ENCODE data around the gene AMZ1. TPM values are rescaled to one million over a fixed set of nuclear protein-coding genes. Genes with fewer than 3 reads are reported as not detected.
A peak's percentile ranks its signal among the peaks of the same experiment; 100 is the strongest.

AMZ1 gene
- total RNA-seq, 2 donors from 2014 or later = 0.62 TPM; not detected in 1

DNA sequence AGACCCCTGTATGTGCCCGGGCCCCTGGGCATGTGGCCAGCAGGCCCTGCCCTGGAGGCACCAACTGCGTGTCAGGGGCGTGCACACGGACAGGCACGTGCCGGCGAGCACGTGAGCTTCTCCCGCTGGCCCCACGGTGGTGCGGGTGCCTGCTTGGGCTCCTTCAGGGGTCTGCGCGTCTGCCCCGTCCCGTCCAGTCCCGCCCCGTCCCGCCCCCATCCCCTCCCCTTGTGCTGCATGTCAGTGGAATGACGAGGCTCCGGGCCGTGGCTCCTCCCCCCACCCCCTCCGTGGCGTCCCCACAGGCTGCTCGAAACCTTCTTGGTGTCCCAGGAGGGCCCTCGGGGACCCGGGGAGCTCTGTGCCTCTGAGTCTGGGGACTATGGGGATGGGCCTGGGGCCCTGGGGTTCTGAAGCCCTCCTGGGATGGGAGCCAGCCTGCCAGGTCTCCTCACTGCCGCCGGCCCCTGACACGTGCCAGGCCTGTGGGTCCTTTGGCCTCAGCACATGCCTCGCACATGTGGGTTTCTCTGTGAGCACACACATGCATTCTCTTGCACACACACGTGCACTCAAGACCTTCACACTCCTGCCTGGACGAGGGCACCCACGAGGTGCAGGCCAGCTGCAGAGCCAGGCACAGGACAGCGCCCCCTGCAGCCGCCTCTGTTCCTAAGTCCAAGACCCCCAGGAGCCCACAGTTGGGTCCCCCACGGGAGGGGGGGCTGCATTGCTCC is 27.5 kb upstream of the AMZ1 start:
- intact Hi-C loops (cut with DNase I) = no loop called here
- WGBS = 71% methylated on average over 22 of the region's 36 CpGs
- no peak overlapping the region for H3K27ac ChIP-seq
- H3K9me3 ChIP-seq = no peaks in the 10 kb centered on the region
- H3K4me1 ChIP-seq (replicated peaks) = no peaks in the 10 kb centered on the region
- H3K27me3 ChIP-seq (replicated peaks; ENCODE audit: insufficient read depth) = no peaks in the 10 kb centered on the region
- no peak for DNase-seq (ENCODE audit: low spot score)
- H3K4me3 ChIP-seq = no peak overlapping the region
- H3K36me3 ChIP-seq = no peaks in the 10 kb centered on the region
- TF ChIP-seq CTCF (IDR thresholded peaks at IDR 0.05) = peak in 1 of 4 experiments; percentile 5
- TF ChIP-seq POLR2A (IDR thresholded peaks at IDR 0.05) = no peak

- H3K36me3 ChIP-seq = no peaks in the 10 kb centered on the region
- TF ChIP-seq CTCF (IDR thresholded peaks at IDR 0.05) = no peak
- no peak for TF ChIP-seq POLR2AphosphoS5 (IDR thresholded peaks at IDR 0.05)
- TF ChIP-seq POLR2A (IDR thresholded peaks at IDR 0.05) = no peak
- 92% methylated on average over 10 of the region's 10 CpGs for WGBS
- H3K27ac ChIP-seq = no peak overlapping the region
- intact Hi-C loops (cut with DNase I) = no loop called here
- no peaks in the 10 kb centered on the region for H3K9me3 ChIP-seq
- no peak for DNase-seq (ENCODE audit: low spot score)
- no peaks in the 10 kb centered on the region for H3K4me1 ChIP-seq (replicated peaks)
- no peaks in the 10 kb centered on the region for H3K27me3 ChIP-seq (replicated peaks; ENCODE audit: insufficient read depth)
- H3K4me3 ChIP-seq = no peak overlapping the region
Measured at GRCh38 chr7:2661096-2661449, 26.9 kb upstream of the AMZ1 start.

DNA sequence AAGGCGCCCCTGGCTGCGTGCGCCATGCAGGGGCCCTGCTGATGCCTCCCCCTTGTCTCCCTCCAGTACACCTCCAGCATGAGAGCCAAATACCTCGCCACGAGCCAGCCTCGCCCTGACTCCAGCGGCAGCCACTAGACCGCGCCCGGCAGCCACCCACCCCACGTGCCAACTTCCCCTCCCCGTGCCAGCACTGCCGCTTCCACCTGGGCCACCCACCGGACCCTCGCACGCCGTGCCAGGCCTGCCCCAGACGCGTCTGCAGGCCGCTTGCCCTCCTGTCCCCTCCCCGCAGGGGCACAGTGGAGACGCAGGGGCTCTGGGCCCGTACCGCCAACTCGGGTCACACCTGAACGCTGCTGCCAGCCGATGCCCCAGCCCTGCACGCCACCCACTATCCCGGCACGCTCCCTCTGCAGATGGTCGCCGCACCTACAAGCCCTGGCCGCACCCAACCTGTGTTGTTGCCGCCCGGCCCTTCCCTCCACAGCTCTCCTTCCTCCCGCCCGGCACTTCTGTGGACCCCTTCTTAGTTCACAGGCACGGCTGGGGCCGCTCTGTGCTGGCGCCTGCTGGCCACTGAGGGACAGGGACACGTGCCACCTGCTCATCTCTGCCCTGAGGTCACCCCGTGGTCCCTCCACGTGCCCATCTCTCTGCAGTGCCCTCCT is 26.3 kb upstream of the AMZ1 start:
- no peak overlapping the region for H3K27ac ChIP-seq
- no peaks in the 10 kb centered on the region for H3K9me3 ChIP-seq
- H3K27me3 ChIP-seq (replicated peaks; ENCODE audit: insufficient read depth) = no peaks in the 10 kb centered on the region
- no peaks in the 10 kb centered on the region for H3K36me3 ChIP-seq
- H3K4me1 ChIP-seq (replicated peaks) = no peaks in the 10 kb centered on the region
- intact Hi-C loops (cut with DNase I) = no loop called here
- whole genome bisulfite sequencing = 80% methylated on average over 34 of the region's 43 CpGs
- DNase-seq (ENCODE audit: low spot score) = no peak
- no peak overlapping the region for H3K4me3 ChIP-seq
- TF ChIP-seq POLR2A (IDR thresholded peaks at IDR 0.05) (no peak), CTCF (IDR thresholded peaks at IDR 0.05) (no peak), POLR2AphosphoS5 (IDR thresholded peaks at IDR 0.05) (no peak)

- Histone ChIP-seq H3K4me1 (replicated peaks) (no peaks in the 10 kb centered on the region), H3K27ac (no peak overlapping the region), H3K27me3 (replicated peaks; ENCODE audit: insufficient read depth) (no peaks in the 10 kb centered on the region), H3K4me3 (no peak overlapping the region), H3K36me3 (no peaks in the 10 kb centered on the region), H3K9me3 (no peaks in the 10 kb centered on the region)
- intact Hi-C loops (cut with DNase I) = no loop called here
- TF ChIP-seq POLR2A (IDR thresholded peaks at IDR 0.05) (no peak), CTCF (IDR thresholded peaks at IDR 0.05) (no peak), POLR2AphosphoS5 (IDR thresholded peaks at IDR 0.05) (no peak)
- 75% methylated on average over 33 of the region's 33 CpGs for WGBS
- DNase-seq (ENCODE audit: low spot score) = no peak
Measured at GRCh38 chr7:2662273-2663120, 25.5 kb upstream of the AMZ1 start.

Data from prostate gland (tissue), 2 donors.